C4-2B (cell line): ENCODE data around the gene ST6GALNAC3.

Source experiments
- H3K27ac ChIP-seq: fragments of 450-650 bp; 2 replicates; pipeline ENCODE4 v1.5.1; 2017
- CTCF ChIP-seq: fragments of 450-650 bp; conservative IDR thresholded peaks from 2 replicates; pipeline ENCODE4 v1.5.1; 2017; ENCODE audit warnings: mild to moderate bottlenecking
- ZFX ChIP-seq: fragments of 450-650 bp; IDR thresholded peaks from 2 replicates; pipeline ENCODE4 v1.6.1; 2017

ST6GALNAC3 gene

DNA sequence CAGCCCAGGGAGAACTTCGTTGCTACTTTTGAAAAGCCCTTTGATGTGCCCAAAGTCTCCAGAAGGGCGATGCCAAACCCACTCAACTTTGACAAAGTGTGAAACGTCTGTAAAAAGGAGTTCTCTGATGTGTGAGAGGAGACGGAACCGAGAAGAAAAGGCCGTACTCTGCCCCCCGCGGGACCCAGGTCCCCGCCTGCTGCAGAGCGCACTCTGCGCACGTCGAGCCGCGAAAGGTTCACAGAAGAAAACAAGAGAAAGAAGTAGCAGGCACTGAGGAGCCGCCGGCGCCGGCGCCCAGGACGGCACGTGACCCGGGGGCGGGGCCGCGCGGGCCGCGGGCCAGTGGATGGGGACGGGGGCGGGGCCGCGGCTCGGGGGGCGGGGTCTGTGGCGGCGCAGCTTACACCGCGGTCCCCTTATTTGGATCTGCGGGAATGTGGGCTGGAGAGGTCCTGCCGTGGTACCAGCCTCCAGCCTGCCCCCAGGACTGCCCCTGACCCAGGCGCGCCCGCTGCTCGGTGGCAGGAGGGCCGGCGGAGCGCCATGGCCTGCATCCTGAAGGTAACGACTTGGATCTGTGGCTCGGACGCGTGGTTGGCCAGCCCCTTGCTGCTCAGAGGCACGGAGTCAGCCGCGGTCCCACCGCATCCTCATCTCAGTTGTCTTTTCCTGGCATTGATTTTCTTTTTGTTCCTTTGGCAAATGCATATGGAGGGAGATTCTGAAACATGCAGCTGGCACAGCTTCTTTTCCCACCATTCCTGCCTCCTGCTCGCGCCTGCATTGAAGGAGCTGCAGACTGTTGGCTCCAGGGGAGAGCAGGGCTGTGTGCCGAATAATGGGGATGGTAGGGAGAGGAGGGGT is at the start of gene ST6GALNAC3:
ST6GALNAC3 (plus strand) TSS at position 426 of the 867 bp plus-strand sequence.
- no peak for TF ChIP-seq CTCF
- no peak within 1 kb of the TSS for H3K27ac ChIP-seq

GRCh38 chr1:76027341-76027740 is 47.2 kb upstream of the ST6GALNAC3 start:
- H3K27ac ChIP-seq = no peak overlapping the region
- TF ChIP-seq ZFX (no peak), CTCF (no peak)

DNA sequence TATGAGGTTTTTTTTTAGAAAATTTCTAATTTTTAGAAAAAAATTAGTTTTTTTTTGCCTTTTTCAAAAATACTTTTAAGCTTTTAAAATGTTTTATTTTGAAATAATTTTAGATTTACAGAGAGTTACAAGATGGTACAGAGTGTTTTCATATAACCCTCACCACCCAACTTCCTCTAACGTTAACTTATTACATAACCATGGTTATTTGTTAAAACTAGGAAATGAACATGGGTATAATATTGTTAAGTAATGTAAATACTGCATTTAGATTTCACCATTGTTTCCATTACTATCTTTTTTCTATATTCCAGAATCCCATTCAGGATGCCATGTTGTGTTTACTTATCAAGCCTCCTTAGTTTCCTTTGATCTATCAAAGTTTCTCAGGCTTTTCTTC is 45.2 kb upstream of the ST6GALNAC3 start:
- TF ChIP-seq ZFX (no peak), CTCF (no peak)
- no peak overlapping the region for H3K27ac ChIP-seq

GRCh38 chr1:76031496-76031895 is 43.0 kb upstream of the ST6GALNAC3 start:
- H3K27ac ChIP-seq = no peak overlapping the region
- no peak for TF ChIP-seq ZFX
- TF ChIP-seq CTCF = no peak

DNA sequence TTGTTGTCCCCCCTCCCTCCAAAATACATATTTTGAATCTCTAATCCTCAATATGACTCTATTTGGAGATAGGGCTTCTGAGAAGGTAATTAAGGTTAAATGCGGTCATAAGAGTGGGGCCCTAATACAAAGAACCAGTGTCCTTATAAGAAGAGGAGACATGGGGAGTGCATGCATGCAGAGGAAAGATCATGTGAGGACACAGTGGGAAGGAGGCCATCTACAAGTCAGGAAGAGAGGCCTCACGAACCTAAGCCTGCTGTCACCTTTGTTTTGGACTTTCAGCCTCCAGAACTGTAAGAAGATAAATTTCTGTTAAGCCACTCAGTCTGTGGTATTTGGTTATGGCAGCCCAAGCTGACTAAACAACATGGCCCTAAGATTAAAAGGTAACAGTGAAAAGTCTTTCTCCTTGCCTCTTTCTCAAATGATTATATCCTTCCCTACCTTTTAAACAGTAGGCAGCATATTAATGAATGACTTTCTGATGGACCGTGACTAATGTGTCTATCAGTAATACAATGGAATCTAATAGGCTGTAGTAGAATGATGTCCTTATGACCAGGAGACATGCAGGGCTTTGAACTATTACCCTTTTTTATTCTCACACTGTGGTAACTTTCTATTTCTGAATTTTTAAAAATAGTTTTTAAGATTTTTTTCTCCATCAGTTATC is 40.6 kb upstream of the ST6GALNAC3 start:
- no peak overlapping the region for H3K27ac ChIP-seq
- TF ChIP-seq CTCF = no peak
- TF ChIP-seq ZFX = no peak

DNA sequence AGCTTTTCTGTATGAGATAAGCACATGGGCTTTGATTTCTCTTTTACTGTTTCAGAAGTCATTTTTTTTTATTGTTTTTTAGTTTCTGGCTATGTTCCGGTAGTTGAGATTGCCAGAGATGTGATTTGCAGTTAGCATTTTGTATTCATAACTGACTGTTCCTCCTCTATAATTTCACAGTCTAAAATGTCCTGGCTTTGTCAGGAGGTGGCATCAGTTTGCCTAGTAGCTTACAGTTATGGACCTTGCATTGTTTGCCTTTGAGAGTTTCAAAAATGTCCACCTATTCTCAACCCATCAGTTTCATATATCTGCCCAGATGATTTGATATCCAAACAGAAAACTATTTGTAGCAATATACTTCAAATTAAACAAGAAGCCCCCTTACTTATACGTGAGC is 39.5 kb upstream of the ST6GALNAC3 start:
- peak; percentile 67 for TF ChIP-seq CTCF
- no peak for TF ChIP-seq ZFX
- H3K27ac ChIP-seq = no peak overlapping the region

- no peak overlapping the region for H3K27ac ChIP-seq
- no peak for TF ChIP-seq CTCF
- no peak for TF ChIP-seq ZFX
Measured at GRCh38 chr1:76037324-76037723, 37.2 kb upstream of the ST6GALNAC3 start.
